ENCODE measurements around the gene FAM222A. TPM values are rescaled to one million over a fixed set of nuclear protein-coding genes. Genes with fewer than 3 reads are reported as not detected.

Gene FAM222A
- total and polyA plus RNA-seq, 2 of the 8 experiments (the other 6 are each of a cell fraction or from before 2014, with no cell fraction given) = 0.94 to 1.1 TPM

DNA sequence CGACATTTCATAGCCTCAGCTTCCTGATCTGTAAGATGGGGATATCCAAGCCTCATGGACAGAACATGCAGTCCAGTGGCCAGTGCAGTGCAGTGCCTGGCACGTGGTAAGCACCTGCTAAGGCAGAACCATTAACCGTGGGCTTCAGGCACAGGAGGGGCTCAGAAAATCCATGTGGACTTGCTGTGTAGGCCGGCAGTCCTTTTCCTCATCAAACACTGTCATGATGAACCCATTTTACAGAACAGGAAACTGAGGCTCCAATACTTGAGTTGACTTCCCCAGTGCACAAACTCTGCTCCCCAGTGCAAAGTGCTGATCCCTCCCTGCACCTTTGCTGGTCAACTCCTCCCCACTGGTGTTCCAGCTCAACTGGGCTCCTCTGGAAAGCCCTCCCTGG lies 101.6 kb downstream of the FAM222A start:
- no peak overlapping the region for H4K91ac ChIP-seq (replicated peaks; ENCODE audit: insufficient read length, low read length)
- H3K9me3 ChIP-seq (ENCODE audit: insufficient read depth in 2 of 2, low read depth in 1 of 2, low read length in 1 of 2) = 0 out of 4 replicates have a peak, but pooled peaks cover 0 to 5% of the 10 kb centered on the region in 2 experiments
- H2BK15ac ChIP-seq (ENCODE audit: low read length) = no peak overlapping the region
- H3K79me1 ChIP-seq (ENCODE audit: low read depth, low read length) = no peaks in the 10 kb centered on the region
- H3K27ac ChIP-seq (ENCODE audit: low read depth, low read length) = no peak overlapping the region
- no peak for DNase-seq (ENCODE audit: low read depth in 1 of 2, low spot score in 2 of 2)
- ChIA-PET CTCF (ENCODE audit: partially characterized antibody) (interaction anchor here (0.7 to 2.8 kb wide), 7 partner anchors 10 to 113 kb away, joined by 3 to 28 read pairs (median 3); no protein-coding TSS in a partner anchor), POLR2A (ENCODE audit: partially characterized antibody) (no interaction called here)
- no peak overlapping the region for H2BK5ac ChIP-seq (ENCODE audit: low read depth, low read length)
- no peak overlapping the region for H2AK5ac ChIP-seq (ENCODE audit: low read depth, low read length)
- H3K27me3 ChIP-seq (replicated peaks in 1 of 4; ENCODE audit: control insufficient read depth in 3 of 4, extremely low read depth in 1 of 4, insufficient read depth in 3 of 4, low read length in 3 of 4) = no peaks in the 10 kb centered on the region
- no peak overlapping the region for H3K9ac ChIP-seq (replicated peaks in 1 of 4; ENCODE audit: extremely low read depth in 1 of 4, low read depth in 3 of 4, low read length in 3 of 4)
- no peak overlapping the region for H3K56ac ChIP-seq (replicated peaks; ENCODE audit: insufficient read length, low read depth, low read length)
- H2BK120ac ChIP-seq (replicated peaks; ENCODE audit: low read depth, low read length) = no peak overlapping the region
- no peak overlapping the region for H3K18ac ChIP-seq (ENCODE audit: extremely low read depth, low read length)
- TF ChIP-seq GTF2F1 (IDR thresholded peaks at IDR 0.05; ENCODE audit: borderline replicate concordance, low read depth, low read length) = no peak
- TF ChIP-seq KDM1A (IDR thresholded peaks at IDR 0.05; ENCODE audit: borderline replicate concordance, low read length) = 0 out of 2 replicates have a peak, but pooled peaks have one; percentile 74
- no peak for TF ChIP-seq POU5F1 (IDR thresholded peaks at IDR 0.05; ENCODE audit: low read depth, low read length)
- H3K4ac ChIP-seq (replicated peaks; ENCODE audit: insufficient read length, low read depth, low read length) = no peak overlapping the region
- no peak overlapping the region for H3K14ac ChIP-seq (ENCODE audit: insufficient read length)
- H4K5ac ChIP-seq (ENCODE audit: insufficient read length, low read depth, low read length) = no peak overlapping the region
- no peak overlapping the region for H3K4me2 ChIP-seq (ENCODE audit: insufficient read depth in 1 of 2, low read depth in 2 of 2, low read length in 2 of 2)
- H3K23me2 ChIP-seq (ENCODE audit: low read depth, low read length) = peaks cover 12% of the 10 kb centered on the region; the same call in 1 of the 2 replicates
- H4K8ac ChIP-seq (ENCODE audit: extremely low read depth, insufficient read depth, low read length) = no peak overlapping the region
- no peaks in the 10 kb centered on the region for H3K36me3 ChIP-seq (ENCODE audit: control insufficient read depth in 2 of 4, insufficient read depth in 4 of 4, low read length in 3 of 4)
- H4K20me1 ChIP-seq (replicated peaks in 1 of 2; ENCODE audit: control insufficient read depth in 1 of 2, insufficient read depth in 2 of 2, low read length in 2 of 2) = peaks cover 0 to 8% of the 10 kb centered on the region in 2 experiments
- WGBS, 2 experiments (ENCODE audit: extremely low coverage in 1 of 2, insufficient coverage in 1 of 2, insufficient read length in 1 of 2, insufficient replicate concordance in 2 of 2, low coverage in 1 of 2, low lambda C conversion rate in 2 of 2, missing lambda C conversion rate in 1 of 2) = 81% methylated on average over 4 of the region's 4 CpGs; no CpG with 5 or more reads in 1 of the 2 experiments
- H2BK20ac ChIP-seq (ENCODE audit: low read length) = no peak overlapping the region
- no peaks in the 10 kb centered on the region for H3K79me2 ChIP-seq (ENCODE audit: control insufficient read depth in 1 of 2, insufficient read depth in 2 of 2, low read length in 2 of 2)
- H3K4me1 ChIP-seq (replicated peaks in 1 of 4; ENCODE audit: control insufficient read depth in 3 of 4, insufficient read depth in 4 of 4, low read length in 3 of 4) = no peaks in the 10 kb centered on the region; a peak in 1 of 7 replicates
- H2BK12ac ChIP-seq (ENCODE audit: low read depth, low read length) = no peak overlapping the region
- H3K4me3 ChIP-seq (ENCODE audit: extremely low read depth in 1 of 4, insufficient read depth in 2 of 4, low read depth in 3 of 4, low read length in 4 of 4) = no peak overlapping the region
- no peak overlapping the region for H2AFZ ChIP-seq (ENCODE audit: low read length)
- FAIRE-seq = no peak
- no peak overlapping the region for H3K23ac ChIP-seq (ENCODE audit: insufficient read length)
